Testis (tissue), 2 donors: ENCODE results near the gene MGAT5.

Experiments
- POLR2A ChIP-seq: fragments of 450-650 bp; IDR thresholded peaks from one replicate; pipeline ENCODE4 v1.6.1; 2017; ENCODE audit warnings: antibody characterized with exemption, mild to moderate bottlenecking, moderate library complexity
- TF ChIP-seq, protein P1 (sequence below), 3 experiments: fragments of 450-650 bp in 2 of 3; fragments of 200-600 bp in 1 of 3; sonication (generic) in 1 of 3; IDR thresholded peaks; one replicate each; pipeline ENCODE4 v1.5.1; 2016 to 2019; ENCODE audit warnings: antibody characterized with exemption in 3 of 3, mild to moderate bottlenecking in 2 of 3, moderate library complexity in 1 of 3

DNA sequence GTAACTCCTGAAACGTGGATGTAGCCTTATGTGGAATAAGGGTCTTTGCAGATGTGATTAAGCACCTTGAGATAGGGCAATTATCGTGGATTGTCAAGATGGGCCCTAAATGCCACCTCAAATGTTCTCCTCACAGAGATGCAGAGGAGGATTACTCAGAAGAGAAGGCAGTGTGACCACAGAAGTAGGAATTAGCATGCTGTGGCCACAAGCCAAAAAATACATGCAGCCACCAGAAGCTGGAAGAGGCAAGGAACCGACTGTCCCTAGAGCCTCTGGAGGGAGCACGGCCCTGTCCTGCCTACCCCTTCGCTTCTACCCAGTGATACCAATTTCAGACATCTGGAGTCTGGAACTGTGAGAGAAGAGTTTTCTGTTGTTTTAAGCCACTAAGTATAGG lies 47.3 kb upstream of the MGAT5 start:
- TF ChIP-seq, protein P1, sequence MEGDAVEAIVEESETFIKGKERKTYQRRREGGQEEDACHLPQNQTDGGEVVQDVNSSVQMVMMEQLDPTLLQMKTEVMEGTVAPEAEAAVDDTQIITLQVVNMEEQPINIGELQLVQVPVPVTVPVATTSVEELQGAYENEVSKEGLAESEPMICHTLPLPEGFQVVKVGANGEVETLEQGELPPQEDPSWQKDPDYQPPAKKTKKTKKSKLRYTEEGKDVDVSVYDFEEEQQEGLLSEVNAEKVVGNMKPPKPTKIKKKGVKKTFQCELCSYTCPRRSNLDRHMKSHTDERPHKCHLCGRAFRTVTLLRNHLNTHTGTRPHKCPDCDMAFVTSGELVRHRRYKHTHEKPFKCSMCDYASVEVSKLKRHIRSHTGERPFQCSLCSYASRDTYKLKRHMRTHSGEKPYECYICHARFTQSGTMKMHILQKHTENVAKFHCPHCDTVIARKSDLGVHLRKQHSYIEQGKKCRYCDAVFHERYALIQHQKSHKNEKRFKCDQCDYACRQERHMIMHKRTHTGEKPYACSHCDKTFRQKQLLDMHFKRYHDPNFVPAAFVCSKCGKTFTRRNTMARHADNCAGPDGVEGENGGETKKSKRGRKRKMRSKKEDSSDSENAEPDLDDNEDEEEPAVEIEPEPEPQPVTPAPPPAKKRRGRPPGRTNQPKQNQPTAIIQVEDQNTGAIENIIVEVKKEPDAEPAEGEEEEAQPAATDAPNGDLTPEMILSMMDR (IDR thresholded peaks at IDR 0.05): no peak
- no peak for TF ChIP-seq POLR2A
